ENCODE data around the gene MAFF. TPM values are rescaled to one million over a fixed set of nuclear protein-coding genes. Genes with fewer than 3 reads are reported as not detected.
A peak's percentile ranks its signal among the peaks of the same experiment; 100 is the strongest.

The MAFF gene
- total RNA-seq, 4 donors from 2014 or later: 68.1 to 110 (median 96.8) TPM

DNA sequence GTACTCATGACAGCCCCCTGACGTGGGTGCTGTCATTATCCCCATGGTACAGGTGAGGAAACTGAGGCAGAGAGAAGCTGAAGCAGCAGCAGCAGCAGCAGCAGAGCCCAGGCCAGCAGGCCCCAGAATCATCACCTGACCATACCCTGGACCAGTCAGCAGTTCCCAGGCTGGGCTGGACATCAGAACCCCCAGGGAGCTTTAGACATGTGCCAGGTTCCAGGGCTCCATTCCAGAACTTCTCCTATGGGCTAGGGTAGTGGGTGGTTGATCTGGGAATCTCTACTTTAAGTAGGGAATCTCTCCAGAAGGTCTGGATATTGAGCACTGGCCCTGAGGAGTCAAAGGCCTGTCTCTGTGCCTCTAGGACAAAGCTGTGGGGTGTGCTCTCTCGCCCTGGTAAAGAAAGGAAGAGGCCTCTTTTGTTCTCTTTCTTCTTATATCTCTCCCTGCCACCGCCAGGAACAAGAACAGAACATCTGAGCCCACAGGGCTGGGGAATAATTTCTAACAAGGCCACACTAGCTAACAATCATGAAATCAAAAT is 26.6 kb downstream of the MAFF start:
- Histone ChIP-seq H3K9me3 (no peaks in the 10 kb centered on the region), H3K36me3 (peaks cover 0 to 82% (median 4%) of the 10 kb centered on the region in 3 donors), H3K4me3 (no peak overlapping the region), H3K27me3 (no peaks in the 10 kb centered on the region), H3K4me1 (peaks cover 0 to 55% (median 16%) of the 10 kb centered on the region in 4 donors), H3K27ac (peak overlapping the region; percentile 77 to 90 (median 83))
- TF ChIP-seq POLR2A (IDR thresholded peaks at IDR 0.05): no peak
- TF ChIP-seq, protein P1, sequence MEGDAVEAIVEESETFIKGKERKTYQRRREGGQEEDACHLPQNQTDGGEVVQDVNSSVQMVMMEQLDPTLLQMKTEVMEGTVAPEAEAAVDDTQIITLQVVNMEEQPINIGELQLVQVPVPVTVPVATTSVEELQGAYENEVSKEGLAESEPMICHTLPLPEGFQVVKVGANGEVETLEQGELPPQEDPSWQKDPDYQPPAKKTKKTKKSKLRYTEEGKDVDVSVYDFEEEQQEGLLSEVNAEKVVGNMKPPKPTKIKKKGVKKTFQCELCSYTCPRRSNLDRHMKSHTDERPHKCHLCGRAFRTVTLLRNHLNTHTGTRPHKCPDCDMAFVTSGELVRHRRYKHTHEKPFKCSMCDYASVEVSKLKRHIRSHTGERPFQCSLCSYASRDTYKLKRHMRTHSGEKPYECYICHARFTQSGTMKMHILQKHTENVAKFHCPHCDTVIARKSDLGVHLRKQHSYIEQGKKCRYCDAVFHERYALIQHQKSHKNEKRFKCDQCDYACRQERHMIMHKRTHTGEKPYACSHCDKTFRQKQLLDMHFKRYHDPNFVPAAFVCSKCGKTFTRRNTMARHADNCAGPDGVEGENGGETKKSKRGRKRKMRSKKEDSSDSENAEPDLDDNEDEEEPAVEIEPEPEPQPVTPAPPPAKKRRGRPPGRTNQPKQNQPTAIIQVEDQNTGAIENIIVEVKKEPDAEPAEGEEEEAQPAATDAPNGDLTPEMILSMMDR (IDR thresholded peaks at IDR 0.05): no peak
- no peak for TF ChIP-seq EP300 (IDR thresholded peaks at IDR 0.05)
- 36 to 49% methylated on average over 3 of the region's 3 CpGs for WGBS, 2 donors
- no peak for DNase-seq (ENCODE audit: low spot score in 2 of 2)

DNA sequence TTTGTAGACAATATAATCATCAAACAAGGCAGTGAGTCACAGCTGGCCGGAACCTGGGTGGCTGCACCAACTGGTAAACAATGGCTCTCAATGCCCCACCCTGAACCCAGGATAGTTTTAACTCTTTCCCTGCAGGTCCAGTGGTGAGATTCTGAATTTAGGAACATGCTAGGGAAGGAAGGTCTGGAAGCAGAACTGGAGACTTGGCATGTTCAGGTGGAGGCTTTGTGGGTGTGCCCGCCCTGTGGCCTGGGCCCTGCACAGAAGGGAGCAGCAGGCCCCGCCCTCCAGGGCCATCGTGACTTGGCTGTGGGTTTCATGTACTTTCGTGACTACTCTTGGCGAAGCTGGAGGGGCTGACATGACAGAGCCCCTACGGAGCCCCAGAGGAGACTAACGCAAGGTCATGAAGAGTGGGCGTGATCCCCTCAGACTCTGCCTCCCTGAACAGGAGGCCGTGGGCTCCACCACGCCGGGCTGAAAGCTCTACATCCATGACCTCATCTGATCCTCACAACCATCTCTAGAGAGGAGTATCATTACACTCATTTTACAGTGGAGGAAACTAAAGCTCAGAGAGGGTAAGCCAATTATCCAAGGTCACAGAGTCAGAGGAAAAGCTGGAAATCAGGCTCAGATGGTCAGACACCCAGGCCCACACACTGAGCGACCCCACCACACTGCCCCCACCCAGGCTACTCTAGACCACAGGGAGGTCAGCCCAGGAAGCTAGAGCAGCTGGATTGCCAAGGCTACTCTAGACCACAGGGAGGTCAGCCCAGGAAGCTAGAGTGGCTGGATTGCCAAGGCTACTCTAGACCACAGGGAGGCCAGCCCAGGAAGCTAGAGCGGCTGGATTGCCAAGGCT is 27.3 kb downstream of the MAFF start:
- WGBS, 2 donors: 38 to 40% methylated on average over 12 to 13 of the region's 14 CpGs
- H3K27ac ChIP-seq: peak overlapping the region; percentile 77 to 90 (median 83)
- peaks cover 0 to 78% (median 4%) of the 10 kb centered on the region in 3 donors for H3K36me3 ChIP-seq

DNA sequence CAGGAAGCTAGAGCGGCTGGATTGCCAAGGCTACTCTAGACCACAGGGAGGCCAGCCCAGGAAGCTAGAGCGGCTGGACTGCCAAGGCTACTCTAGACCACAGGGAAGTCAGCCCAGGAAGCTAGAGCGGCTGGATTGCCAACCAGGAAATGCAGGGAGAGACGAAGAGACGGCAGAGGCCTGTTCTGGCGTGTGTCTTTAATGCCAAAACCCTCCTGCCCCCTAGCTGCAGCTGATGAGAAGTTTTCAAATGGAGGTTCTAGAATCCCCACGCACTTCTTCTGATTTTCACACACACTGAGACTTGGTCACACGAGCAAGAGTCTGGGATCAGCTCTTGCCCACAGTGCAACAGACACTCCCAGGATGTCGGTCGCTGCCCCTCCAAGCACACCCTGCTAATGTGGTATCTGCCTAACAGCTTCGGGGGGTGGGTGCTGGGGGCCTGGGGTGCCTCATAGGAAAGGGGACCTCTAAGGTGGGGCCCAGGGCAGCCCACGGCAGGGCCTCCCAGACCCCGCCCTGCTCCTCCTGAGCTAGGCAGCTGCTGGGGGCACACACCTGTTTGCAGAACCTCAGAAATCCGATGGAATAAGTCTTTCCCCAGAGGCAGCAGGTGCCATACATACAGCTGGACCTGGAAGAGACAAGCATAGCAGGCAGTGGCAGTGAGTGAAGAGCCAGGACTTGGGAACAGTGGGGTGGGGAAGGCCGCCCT is 28.5 kb downstream of the MAFF start:
- TF ChIP-seq POLR2A (IDR thresholded peaks at IDR 0.05) (no peak), EP300 (IDR thresholded peaks at IDR 0.05) (peak in 1 of 2 donors; percentile 19)
- TF ChIP-seq, protein P1 (IDR thresholded peaks at IDR 0.05): peak; percentile 22 to 73 (median 28)
- Histone ChIP-seq H3K9me3 (no peaks in the 10 kb centered on the region), H3K36me3 (peaks cover 0 to 78% (median 0%) of the 10 kb centered on the region in 3 donors), H3K4me1 (peaks cover 0 to 72% (median 16%) of the 10 kb centered on the region in 4 donors), H3K27ac (peak overlapping the region; percentile 5 to 82 (median 52)), H3K4me3 (no peak overlapping the region), H3K27me3 (no peaks in the 10 kb centered on the region)
- 69 to 73% methylated on average over 12 to 14 of the region's 15 CpGs for WGBS, 2 donors
- no peak for DNase-seq (ENCODE audit: low spot score in 2 of 2)

More for the DNA sequence above, 27.3 kb downstream of the MAFF start:
- H3K4me1 ChIP-seq: peaks cover 0 to 62% (median 16%) of the 10 kb centered on the region in 4 donors
- no peaks in the 10 kb centered on the region for H3K27me3 ChIP-seq
- H3K4me3 ChIP-seq: no peak overlapping the region
- peak in 1 of 2 donors; percentile 66 for TF ChIP-seq EP300 (IDR thresholded peaks at IDR 0.05)
- no peak for TF ChIP-seq POLR2A (IDR thresholded peaks at IDR 0.05)
- TF ChIP-seq, protein P1 (IDR thresholded peaks at IDR 0.05): no peak
- H3K9me3 ChIP-seq: no peaks in the 10 kb centered on the region
- no peak for DNase-seq (ENCODE audit: low spot score in 2 of 2)

DNA sequence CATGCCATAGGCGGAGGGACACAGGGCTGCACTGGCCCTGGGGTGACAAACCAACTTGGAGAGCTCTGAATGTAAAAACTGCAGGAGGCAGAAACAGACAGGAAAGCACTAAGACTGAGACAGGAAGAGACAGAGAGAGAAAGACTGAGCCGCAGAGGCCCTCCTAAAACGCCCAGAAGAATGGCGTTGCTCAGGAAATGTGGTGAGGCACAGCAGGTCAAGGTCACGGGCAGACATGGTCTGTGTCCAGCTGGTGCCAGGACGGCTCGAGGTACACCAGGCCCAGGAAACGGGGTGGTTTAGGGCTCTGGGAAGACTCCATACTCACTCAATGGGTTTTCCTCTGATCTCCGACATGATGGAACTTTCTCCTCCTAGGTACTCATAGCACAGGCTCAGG is 29.1 kb downstream of the MAFF start:
- Histone ChIP-seq H3K9me3 (no peaks in the 10 kb centered on the region), H3K4me1 (peaks cover 0 to 79% (median 16%) of the 10 kb centered on the region in 4 donors), H3K27ac (peak overlapping the region in 3 of 4 donors; percentile 47 to 82 (median 57)), H3K27me3 (no peaks in the 10 kb centered on the region), H3K4me3 (no peak overlapping the region), H3K36me3 (peaks cover 0 to 78% (median 0%) of the 10 kb centered on the region in 3 donors)
- no peak for DNase-seq (ENCODE audit: low spot score in 2 of 2)
- TF ChIP-seq EP300 (IDR thresholded peaks at IDR 0.05) (no peak), POLR2A (IDR thresholded peaks at IDR 0.05) (no peak)
- TF ChIP-seq, protein P1 (IDR thresholded peaks at IDR 0.05): no peak
- 78 to 84% methylated on average over 9 of the region's 9 CpGs for WGBS, 2 donors
